GM21390 (cell line): Measurements from ENCODE around the gene DPM3.
"Not testable (repeated sequence)": the region's sequence is repeated elsewhere in the genome, so short reads cannot be mapped to it uniquely, and the experiment has no call there.

Experiments
- ATAC-seq: cut with Tn5 transposase; IDR thresholded peaks from one replicate; pipeline ENCODE4 v1.9.1; 2021; ENCODE audit not compliant: unreplicated experiment

Gene DPM3

DNA sequence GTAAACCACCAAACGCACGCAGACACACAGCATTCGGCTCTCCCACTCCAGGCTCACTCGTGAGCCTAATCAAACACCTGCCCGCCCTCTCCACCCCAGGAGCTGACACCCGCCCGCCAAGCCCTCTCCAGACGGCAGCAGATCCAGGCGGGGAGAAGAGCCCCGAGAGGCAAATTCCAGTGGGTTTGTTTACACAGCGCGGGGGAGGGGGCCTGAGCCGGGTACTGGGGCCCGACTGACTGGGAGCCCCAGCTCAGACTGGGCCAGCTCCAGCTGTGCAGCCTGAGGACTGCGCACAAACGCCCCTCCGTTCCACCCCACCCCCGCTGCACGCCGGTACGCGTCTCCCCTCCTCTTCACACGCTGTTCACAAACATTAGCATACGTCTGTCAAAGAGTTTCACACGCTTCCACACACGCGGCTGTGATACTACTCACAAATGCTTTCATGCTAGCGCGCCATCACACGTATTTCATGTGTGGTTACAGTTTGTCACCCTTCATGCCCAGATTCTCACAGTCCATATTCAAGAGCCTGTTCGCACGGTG is 13.7 kb downstream of the DPM3 start:
- ATAC-seq = no peak

- no peak for ATAC-seq
Measured at GRCh38 chr1:155125946-155126555, 14.3 kb downstream of the DPM3 start.

DNA sequence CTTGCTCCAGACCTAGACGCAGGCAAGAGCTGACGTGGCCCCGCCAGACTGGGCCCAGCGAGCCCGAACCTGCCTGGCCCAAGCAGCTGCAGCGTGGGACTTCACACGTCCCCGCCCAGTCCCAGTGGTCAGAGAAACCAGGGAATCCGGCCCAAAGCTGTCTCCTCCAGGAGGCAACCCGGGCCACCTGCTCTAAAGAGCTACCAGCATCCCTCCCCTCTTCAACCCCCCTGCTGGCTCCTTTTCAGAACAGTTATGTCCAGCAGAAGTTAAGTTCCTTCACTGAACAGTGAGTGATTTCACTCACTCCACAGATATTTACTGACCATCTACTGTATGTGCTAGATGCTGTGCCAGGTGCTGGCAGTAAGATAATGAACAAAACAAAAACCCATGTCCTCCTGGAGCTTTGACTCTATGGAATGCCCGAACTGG is 14.8 kb downstream of the DPM3 start:
- ATAC-seq = no peak

- ATAC-seq = no peak
Measured at GRCh38 chr1:155124503-155125463, 15.5 kb downstream of the DPM3 start.

DNA sequence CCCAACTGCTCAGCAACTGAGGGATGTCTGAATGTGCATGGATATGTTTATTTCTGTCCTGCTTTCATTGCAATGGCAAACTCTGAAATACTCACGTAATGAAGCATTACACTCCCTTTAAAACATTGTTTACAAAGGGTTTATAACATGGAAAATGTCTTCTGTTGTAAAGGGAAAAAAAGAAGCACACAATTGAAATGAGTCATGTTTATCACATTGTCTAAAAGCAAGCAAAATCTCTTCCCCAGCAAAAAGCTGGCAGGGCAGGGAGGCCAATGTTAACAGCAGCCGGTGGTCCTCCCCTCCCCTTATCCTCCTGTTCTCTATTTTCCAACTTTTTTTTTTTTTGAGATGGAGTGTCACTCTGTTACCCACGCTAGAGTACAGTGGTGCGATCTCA is 16.5 kb downstream of the DPM3 start:
- ATAC-seq = no peak

DNA sequence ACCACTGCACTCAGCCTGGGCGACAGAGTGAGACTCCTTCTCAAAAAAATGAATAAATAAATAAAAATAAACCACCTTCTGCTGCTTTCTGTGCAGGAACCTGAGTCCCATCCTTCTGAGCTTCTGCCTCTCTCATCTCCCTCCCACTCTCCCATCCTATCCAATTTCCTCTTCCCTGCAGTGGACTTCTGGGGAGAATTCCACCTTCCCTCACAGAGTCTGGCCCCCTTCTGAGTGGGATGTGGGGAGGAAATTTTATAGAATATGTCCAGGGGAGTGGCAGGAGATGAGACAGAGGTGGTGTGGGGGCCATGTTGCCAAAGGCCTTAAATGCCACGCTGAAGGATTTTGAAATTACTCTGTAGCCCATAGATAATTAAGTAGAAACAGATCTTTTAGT is 18.0 kb downstream of the DPM3 start:
- ATAC-seq = no peak

- no peak for ATAC-seq
Measured at GRCh38 chr1:155121249-155121648, 19.1 kb downstream of the DPM3 start.

GRCh38 chr1:155120253-155120652 is 20.1 kb downstream of the DPM3 start:
- no peak for ATAC-seq

GRCh38 chr1:155118090-155118489 is 22.2 kb downstream of the DPM3 start:
- not testable (repeated sequence) for ATAC-seq

DNA sequence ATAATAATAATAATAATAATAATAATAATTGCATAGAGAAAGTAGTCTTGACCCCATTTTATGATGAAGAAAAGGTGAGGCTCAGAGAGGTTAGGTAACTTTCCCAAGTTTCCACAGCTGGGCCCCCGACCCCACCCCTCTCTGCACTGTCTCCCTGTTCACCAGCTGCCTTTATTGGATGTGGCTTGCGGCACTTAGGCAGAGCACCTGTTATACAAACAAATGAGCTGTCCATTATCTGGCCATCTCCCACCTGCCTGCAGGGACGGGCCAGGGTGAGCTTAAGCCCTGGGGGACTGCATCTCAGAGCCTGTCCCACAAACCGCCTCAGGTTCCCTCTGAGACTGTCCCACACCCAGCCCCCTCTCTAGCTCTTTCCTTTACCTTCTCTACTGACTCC is 22.7 kb downstream of the DPM3 start:
- no peak for ATAC-seq

DNA sequence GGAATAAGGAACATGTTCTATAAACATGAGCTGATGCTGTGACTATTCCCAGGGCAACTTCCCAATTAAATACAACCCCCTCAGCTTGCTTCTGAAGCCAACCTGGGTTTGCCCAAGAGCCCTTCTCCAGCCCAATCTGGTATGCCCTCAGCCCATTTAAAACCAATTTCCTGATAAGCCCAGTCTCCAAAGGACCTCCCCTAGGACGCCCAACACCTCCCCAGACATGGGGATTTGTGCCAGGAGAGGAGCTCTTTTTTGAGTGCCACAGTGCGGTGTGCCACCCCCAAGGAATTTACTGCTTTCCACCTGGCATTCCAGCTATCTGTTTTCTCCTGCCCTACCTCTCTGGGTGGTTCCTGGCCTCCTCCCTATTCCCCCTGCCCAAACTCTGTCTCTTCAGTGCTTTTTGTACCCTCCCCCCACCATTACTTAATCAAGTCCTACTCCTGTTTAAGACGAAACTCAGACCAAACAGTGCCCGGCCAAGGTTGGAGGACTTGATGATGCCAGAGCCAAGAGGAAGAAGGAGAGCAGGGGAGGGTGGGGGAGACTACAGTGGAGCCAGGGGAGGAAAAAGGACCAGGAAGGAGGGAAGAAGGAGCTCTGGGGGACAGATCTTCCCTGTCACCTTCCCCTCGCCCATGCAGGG is 24.1 kb downstream of the DPM3 start:
- no peak for ATAC-seq

DNA sequence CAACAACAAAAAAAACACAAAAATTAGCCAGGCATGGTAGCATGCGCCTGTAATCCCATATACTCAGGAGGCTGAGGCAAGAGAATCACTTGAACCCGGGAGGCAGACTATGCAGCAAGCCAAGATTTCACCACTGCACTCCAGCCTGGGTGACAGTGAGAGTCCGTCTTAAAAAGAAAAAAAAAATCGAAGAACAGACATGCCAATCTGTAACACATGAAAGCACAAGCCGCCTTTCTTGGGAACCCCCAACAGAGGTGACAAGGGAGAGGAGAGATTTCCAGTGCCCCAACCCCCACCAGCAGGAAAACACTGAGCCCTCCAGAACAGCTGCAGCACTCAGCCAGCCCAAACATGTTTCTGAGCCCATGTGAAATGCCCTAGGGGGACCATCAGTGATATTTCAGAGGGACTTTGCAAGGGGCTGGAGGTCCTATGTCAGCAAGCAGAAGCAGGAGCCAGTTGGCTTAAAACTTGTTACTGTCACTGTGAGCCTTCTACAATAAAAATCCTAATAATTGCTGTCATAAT is 26.8 kb downstream of the DPM3 start:
- ATAC-seq = no peak

- no peak for ATAC-seq
Measured at GRCh38 chr1:155110826-155111225, 29.5 kb downstream of the DPM3 start.

- ATAC-seq = no peak
Measured at GRCh38 chr1:155110381-155110780, 29.9 kb downstream of the DPM3 start.

DNA sequence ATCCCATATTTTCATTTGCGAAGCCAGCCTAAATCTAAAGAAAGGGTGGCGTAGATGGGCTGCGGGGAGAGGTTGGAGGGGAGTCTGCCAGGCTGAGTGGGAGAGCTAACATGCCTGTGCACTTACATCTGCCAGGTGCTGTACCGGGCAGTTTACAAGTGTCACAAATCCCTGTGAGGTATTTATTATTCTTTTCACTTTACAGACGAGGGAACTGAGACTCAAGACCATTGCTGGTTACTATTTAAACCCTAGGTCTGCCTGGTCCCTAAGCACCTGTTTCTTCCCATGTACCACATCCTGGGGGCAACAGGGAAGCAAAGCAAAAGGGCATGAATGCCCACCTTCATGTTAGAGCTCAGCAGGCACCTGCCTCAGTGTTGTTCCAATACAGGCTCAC is 32.0 kb downstream of the DPM3 start:
- ATAC-seq = no peak

GRCh38 chr1:155107309-155108264 is 32.7 kb downstream of the DPM3 start:
- ATAC-seq = no peak

- ATAC-seq = no peak
Measured at GRCh38 chr1:155106862-155107261, 33.5 kb downstream of the DPM3 start.

- ATAC-seq = no peak
Measured at GRCh38 chr1:155105604-155106011, 34.7 kb downstream of the DPM3 start.

- no peak for ATAC-seq
Measured at GRCh38 chr1:155104605-155105534, 35.5 kb downstream of the DPM3 start.
